ENCODE measurements around the gene DNMT3A.

DNA sequence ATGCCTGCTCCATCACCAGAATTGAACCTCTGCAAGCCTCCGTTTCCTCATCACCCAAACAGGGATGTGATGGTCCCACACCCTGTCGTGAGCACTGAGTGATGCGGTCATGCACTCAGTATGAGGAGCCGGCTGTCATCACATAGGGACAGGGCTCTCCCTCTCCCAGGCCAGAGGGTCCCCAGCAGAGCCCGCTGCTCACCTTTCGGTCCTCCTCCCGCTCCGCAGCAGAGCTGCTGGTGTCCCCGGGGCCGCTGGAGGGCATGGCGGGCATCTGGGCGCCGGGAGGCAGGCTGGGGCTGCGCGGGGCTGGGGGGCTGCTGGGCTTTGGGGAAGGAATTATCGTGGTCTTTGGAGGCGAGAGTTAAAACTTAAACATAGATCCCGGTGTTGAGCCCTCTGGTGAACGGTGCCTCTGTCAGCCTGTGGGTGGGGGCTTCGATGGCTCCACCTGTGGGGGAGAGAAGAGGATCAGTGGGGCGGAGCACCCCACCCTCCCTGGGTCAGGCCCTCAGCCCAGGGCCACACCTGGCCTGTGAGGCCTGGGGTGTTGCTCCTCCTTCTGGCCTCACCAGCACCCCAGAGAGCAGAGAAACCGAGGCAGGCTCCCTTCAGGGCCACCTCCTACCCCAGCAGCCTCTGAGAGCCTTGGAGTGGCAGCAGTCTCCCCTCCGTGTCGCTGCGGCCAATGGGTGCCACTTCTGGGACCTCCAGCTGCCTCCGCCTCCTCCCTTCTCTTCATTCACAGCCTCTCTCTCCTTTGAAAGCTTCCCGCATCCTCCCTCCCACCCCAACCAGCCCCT lies 27.8 kb downstream of the DNMT3A start:
- TF ChIP-seq, protein P1, sequence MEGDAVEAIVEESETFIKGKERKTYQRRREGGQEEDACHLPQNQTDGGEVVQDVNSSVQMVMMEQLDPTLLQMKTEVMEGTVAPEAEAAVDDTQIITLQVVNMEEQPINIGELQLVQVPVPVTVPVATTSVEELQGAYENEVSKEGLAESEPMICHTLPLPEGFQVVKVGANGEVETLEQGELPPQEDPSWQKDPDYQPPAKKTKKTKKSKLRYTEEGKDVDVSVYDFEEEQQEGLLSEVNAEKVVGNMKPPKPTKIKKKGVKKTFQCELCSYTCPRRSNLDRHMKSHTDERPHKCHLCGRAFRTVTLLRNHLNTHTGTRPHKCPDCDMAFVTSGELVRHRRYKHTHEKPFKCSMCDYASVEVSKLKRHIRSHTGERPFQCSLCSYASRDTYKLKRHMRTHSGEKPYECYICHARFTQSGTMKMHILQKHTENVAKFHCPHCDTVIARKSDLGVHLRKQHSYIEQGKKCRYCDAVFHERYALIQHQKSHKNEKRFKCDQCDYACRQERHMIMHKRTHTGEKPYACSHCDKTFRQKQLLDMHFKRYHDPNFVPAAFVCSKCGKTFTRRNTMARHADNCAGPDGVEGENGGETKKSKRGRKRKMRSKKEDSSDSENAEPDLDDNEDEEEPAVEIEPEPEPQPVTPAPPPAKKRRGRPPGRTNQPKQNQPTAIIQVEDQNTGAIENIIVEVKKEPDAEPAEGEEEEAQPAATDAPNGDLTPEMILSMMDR (IDR thresholded peaks at IDR 0.05 in 8 of 11, conservative IDR thresholded peaks at IDR 0.05 in 3 of 11), result no peak
- no peak for TF ChIP-seq POLR2AphosphoS5 (IDR thresholded peaks at IDR 0.05)
